ENCODE data around the gene ADD2. TPM values are rescaled to one million over a fixed set of nuclear protein-coding genes. Genes with fewer than 3 reads are reported as not detected.

Gene ADD2
- total RNA-seq, 3 donors from 2014 or later (not counting 1 experiment from before 2014, with no cell fraction given), result 0.16 to 1.4 (median 0.40) TPM

DNA sequence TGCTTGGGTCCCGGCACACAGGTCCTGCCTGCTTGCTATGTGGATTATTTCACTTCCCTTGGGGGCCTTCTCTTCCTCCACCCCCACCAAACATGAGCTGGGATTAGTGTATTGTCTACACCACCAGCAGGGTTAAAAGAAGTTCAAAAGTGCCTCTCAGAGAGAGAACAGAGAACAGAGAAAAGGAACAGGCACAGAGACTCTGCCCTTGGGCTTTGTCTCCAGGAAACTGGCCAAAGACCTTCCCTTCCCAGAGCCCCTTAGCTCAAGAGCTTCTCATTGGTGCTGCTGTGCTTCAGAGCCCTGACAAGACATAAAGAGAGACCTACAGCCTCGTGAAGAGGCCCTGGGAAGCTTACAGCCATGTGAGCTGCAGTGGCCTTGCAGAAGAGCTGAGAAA lies 29.5 kb upstream of the ADD2 start:
- Mint-ChIP-seq H3K4me1 (peaks cover 18 to 22% of the 10 kb centered on the region in 2 donors), H3K4me3 (no peak overlapping the region), H3K36me3 (peaks cover 10% of the 10 kb centered on the region), H3K27me3 (ENCODE audit: low read depth in 2 of 2) (peaks cover 13 to 24% of the 10 kb centered on the region in 2 donors), H3K27ac (no peak overlapping the region), H3K9me3 (peaks cover 6 to 7% of the 10 kb centered on the region in 2 donors)
- no peaks in the 10 kb centered on the region for H3K36me3 ChIP-seq (ENCODE audit: control insufficient read depth, insufficient read depth, low read length)
- peaks cover 4% of the 10 kb centered on the region for H3K27me3 ChIP-seq (ENCODE audit: control insufficient read depth, insufficient read depth, low read length)
- TF ChIP-seq, protein P1, sequence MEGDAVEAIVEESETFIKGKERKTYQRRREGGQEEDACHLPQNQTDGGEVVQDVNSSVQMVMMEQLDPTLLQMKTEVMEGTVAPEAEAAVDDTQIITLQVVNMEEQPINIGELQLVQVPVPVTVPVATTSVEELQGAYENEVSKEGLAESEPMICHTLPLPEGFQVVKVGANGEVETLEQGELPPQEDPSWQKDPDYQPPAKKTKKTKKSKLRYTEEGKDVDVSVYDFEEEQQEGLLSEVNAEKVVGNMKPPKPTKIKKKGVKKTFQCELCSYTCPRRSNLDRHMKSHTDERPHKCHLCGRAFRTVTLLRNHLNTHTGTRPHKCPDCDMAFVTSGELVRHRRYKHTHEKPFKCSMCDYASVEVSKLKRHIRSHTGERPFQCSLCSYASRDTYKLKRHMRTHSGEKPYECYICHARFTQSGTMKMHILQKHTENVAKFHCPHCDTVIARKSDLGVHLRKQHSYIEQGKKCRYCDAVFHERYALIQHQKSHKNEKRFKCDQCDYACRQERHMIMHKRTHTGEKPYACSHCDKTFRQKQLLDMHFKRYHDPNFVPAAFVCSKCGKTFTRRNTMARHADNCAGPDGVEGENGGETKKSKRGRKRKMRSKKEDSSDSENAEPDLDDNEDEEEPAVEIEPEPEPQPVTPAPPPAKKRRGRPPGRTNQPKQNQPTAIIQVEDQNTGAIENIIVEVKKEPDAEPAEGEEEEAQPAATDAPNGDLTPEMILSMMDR (IDR thresholded peaks at IDR 0.05), result no peak
- intact Hi-C loops (cut with micrococcal nuclease), result no loop called here
- no peaks in the 10 kb centered on the region for H3K9me3 ChIP-seq (ENCODE audit: control insufficient read depth, insufficient read depth, low read length)
- H3K27ac ChIP-seq (ENCODE audit: low read length), result no peak overlapping the region
- H3K4me1 ChIP-seq (ENCODE audit: control insufficient read depth, insufficient read depth, low read length), result peaks cover 10% of the 10 kb centered on the region
- WGBS (ENCODE audit: insufficient coverage), result 70% methylated on average over 2 of the region's 2 CpGs
- H3K4me3 ChIP-seq (ENCODE audit: low read length), result no peak overlapping the region
- ATAC-seq, result no peak
- no peak for DNase-seq

DNA sequence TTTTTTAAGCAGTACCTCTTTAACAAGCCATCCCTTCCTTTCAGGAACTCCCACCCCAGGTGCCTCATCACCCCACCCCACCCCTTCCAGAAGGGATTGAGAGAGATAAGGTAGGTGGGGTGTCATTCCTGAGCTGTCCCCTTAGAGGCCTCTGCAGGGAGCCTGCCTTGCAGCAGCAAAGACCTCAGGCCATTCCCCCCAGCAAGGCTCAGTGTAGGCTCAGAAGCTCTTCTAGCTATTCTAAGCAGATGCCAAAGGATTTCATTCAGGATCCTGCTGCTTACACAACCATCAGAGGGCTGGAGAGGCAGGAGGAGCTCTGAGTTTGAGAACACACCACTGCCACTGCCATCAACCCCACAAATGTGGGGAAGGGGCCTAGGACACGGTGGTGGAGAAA lies 28.3 kb upstream of the ADD2 start:
- ATAC-seq, result no peak
- no peaks in the 10 kb centered on the region for H3K9me3 ChIP-seq (ENCODE audit: control insufficient read depth, insufficient read depth, low read length)
- 86% methylated on average over 1 of the region's 1 CpG for WGBS (ENCODE audit: insufficient coverage)
- Mint-ChIP-seq H3K9me3 (peaks cover 6 to 7% of the 10 kb centered on the region in 2 donors), H3K27me3 (ENCODE audit: low read depth in 2 of 2) (peaks cover 23 to 34% of the 10 kb centered on the region in 2 donors), H3K4me3 (no peak overlapping the region), H3K4me1 (peaks cover 18 to 22% of the 10 kb centered on the region in 2 donors), H3K27ac (no peak overlapping the region), H3K36me3 (peaks cover 10% of the 10 kb centered on the region)
- no peak for DNase-seq
- no peak overlapping the region for H3K27ac ChIP-seq (ENCODE audit: low read length)
- intact Hi-C loops (cut with micrococcal nuclease), result no loop called here
- peaks cover 10% of the 10 kb centered on the region for H3K27me3 ChIP-seq (ENCODE audit: control insufficient read depth, insufficient read depth, low read length)
- H3K36me3 ChIP-seq (ENCODE audit: control insufficient read depth, insufficient read depth, low read length), result no peaks in the 10 kb centered on the region
- TF ChIP-seq, protein P1 (IDR thresholded peaks at IDR 0.05), result no peak
- H3K4me3 ChIP-seq (ENCODE audit: low read length), result no peak overlapping the region
- H3K4me1 ChIP-seq (ENCODE audit: control insufficient read depth, insufficient read depth, low read length), result peaks cover 10% of the 10 kb centered on the region

DNA sequence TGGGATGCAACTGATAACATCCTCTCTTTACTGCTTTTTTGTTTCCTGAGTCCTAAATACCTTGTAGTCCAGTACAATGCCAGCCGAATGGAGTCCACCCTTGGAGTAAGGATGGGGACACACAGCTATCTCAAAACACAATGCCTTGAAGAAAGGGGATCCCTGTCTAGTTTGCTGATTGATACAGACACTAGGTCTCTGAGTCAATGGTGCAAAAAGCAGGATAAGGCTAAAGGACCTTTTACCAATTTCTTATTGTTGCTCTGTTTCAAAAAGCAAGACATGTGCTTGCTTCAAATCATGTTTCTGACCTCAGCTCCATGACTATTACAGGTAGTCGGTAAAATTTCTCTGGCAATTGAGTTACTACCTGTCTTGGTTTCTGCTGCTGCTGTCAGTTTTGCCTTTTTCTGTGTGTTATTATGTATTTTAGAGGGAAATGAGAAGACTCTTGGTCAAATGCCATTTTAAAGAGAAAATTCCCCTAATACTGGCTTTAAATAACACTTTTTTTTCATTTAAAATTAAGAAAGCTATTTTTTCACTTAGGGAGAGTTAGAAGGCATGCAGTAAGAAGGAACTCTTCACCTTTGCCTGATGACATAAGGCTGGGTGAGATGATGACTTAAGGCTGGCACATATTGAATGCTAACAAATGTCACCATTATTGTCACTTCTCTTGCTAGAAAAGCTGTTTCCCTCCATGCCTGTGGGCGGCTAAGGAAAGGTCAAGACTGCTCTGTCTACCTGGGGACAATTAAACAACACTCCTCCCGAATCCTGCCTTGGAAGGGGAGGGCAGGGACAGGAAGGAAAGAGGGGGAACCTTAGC lies 27.4 kb upstream of the ADD2 start:
- 87% methylated on average over 4 of the region's 4 CpGs for WGBS (ENCODE audit: insufficient coverage)
- peaks cover 27 to 39% of the 10 kb centered on the region in 2 donors for H3K27me3 Mint-ChIP-seq (ENCODE audit: low read depth in 2 of 2)
- H3K27ac Mint-ChIP-seq, result no peak overlapping the region
- Histone ChIP-seq H3K27me3 (ENCODE audit: control insufficient read depth, insufficient read depth, low read length) (peaks cover 16% of the 10 kb centered on the region), H3K36me3 (ENCODE audit: control insufficient read depth, insufficient read depth, low read length) (no peaks in the 10 kb centered on the region), H3K4me1 (ENCODE audit: control insufficient read depth, insufficient read depth, low read length) (peaks cover 10% of the 10 kb centered on the region), H3K27ac (ENCODE audit: low read length) (no peak overlapping the region), H3K9me3 (ENCODE audit: control insufficient read depth, insufficient read depth, low read length) (no peaks in the 10 kb centered on the region), H3K4me3 (ENCODE audit: low read length) (no peak overlapping the region)
- DNase-seq (no peak), ATAC-seq (no peak)
- no peak overlapping the region for H3K4me3 Mint-ChIP-seq
- TF ChIP-seq, protein P1 (IDR thresholded peaks at IDR 0.05), result no peak
- peaks cover 18 to 27% of the 10 kb centered on the region in 2 donors for H3K4me1 Mint-ChIP-seq
- H3K36me3 Mint-ChIP-seq, result peaks cover 10% of the 10 kb centered on the region
- peaks cover 6 to 7% of the 10 kb centered on the region in 2 donors for H3K9me3 Mint-ChIP-seq
- intact Hi-C loops (cut with micrococcal nuclease), result no loop called here
